ENCODE results near the gene UBE2O.

Gene UBE2O

GRCh38 chr17:76498876-76499251, 45.9 kb upstream of the UBE2O start:
- no peak overlapping the region for H3K4me3 ChIP-seq (ENCODE audit: low read depth, low read length)
- TF ChIP-seq, protein P1, sequence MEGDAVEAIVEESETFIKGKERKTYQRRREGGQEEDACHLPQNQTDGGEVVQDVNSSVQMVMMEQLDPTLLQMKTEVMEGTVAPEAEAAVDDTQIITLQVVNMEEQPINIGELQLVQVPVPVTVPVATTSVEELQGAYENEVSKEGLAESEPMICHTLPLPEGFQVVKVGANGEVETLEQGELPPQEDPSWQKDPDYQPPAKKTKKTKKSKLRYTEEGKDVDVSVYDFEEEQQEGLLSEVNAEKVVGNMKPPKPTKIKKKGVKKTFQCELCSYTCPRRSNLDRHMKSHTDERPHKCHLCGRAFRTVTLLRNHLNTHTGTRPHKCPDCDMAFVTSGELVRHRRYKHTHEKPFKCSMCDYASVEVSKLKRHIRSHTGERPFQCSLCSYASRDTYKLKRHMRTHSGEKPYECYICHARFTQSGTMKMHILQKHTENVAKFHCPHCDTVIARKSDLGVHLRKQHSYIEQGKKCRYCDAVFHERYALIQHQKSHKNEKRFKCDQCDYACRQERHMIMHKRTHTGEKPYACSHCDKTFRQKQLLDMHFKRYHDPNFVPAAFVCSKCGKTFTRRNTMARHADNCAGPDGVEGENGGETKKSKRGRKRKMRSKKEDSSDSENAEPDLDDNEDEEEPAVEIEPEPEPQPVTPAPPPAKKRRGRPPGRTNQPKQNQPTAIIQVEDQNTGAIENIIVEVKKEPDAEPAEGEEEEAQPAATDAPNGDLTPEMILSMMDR (IDR thresholded peaks at IDR 0.05; ENCODE audit: low read depth, low read length): no peak

DNA sequence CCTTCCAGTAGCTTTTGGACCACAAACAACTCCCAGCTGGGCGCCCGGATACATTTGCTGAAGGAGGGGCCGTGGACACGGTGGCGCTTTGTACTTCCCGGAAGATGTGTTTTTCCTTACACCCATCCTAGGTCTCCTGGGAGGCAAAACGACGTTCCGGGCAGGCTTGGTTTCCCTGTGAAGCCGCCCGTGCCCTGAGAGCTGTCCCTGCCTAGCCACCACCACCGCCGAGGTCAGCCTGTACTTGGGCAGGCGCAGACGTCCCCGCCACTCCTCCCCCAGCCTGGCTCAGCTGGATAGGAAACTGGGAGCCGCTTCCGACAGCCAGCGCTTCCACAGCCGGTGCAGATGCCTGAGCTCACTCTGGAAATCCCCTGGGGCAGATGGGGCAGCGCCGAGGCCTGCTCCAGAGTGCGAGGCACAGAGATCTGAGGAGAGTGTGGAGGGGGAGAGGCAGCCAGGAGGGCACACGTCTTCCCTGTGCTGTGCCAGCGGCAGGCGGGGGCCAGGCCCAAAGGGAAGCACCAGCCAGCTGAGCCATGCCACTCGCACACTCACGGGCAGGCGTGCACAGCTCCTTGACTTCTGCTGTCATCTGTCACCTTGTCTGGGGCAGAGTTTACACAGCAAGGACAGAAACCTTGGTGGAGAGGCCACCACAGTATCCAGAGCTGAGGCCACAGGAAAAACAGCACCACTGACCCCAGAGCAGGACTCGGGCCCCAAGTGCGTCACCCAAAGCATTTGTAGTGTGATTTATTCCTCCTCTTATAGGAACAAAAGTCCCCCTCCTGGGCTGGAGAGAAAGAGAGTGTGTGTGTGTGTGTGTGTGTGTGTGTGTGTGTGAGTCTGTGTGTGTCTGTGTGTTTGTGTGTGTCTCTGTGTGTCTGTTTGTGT, 45.3 kb upstream of the UBE2O start:
- H3K4me3 ChIP-seq (ENCODE audit: low read depth, low read length): peak overlapping the region; percentile 37

DNA sequence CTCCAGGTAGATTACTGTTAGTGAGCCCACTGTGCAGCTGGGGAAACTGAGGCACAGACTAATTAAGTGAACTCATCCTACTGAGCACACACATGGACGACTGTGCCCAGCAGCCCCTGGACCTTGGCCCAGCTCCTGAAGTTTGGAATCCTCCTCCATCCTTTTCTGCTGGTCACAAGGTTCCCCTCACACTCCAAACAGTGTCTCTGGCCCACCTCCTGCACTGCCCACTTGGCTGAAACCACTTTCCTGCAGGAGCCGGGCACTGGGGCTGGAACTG, 44.7 kb upstream of the UBE2O start:
- TF ChIP-seq, protein P1 (IDR thresholded peaks at IDR 0.05; ENCODE audit: low read depth, low read length): no peak
- H3K4me3 ChIP-seq (ENCODE audit: low read depth, low read length): peak overlapping the region; percentile 37

More for the DNA sequence above, 45.3 kb upstream of the UBE2O start:
- TF ChIP-seq, protein P1 (IDR thresholded peaks at IDR 0.05; ENCODE audit: low read depth, low read length): no peak

GRCh38 chr17:76496464-76496863, 43.5 kb upstream of the UBE2O start:
- TF ChIP-seq, protein P1 (IDR thresholded peaks at IDR 0.05; ENCODE audit: low read depth, low read length): no peak
- H3K4me3 ChIP-seq (ENCODE audit: low read depth, low read length): no peak overlapping the region

DNA sequence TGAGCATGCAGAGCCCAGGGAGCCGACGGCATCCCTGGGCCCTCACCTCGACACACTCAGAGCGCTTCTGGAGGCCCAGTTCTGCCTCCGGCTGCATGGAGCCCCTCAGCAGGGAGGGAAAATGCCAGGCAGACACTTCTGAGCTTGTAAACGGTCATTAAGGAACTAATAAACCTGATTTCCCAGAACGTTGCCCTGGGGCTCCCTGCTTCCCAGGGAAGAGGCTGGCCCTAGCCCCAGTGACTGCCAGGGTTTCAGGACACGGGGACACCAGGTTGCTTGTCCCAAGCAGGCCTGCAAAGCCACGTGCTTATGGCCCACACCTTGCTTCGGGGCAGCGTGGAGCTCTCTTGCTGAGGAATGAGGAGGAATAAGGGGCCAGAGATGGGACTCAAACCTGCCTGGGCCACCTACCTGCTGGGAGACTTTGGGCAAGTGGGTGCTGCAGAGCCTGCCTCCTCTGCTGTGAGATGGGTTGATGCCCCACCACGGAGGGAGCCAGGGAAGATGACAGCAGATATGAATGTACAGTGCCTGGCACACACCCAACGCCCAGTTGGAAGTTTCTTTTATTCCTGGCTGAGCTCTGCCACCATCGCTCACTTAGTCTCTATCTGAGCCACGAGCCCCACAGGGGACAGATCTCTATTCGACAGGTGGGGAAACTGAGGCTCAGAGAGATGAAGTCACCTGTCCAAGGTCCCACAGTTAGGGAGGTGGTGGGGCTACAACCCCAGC, 42.9 kb upstream of the UBE2O start:
- TF ChIP-seq, protein P1 (IDR thresholded peaks at IDR 0.05; ENCODE audit: low read depth, low read length): no peak
- H3K4me3 ChIP-seq (ENCODE audit: low read depth, low read length): no peak overlapping the region

GRCh38 chr17:76493505-76494167, 40.7 kb upstream of the UBE2O start:
- TF ChIP-seq, protein P1 (IDR thresholded peaks at IDR 0.05; ENCODE audit: low read depth, low read length): no peak
- no peak overlapping the region for H3K4me3 ChIP-seq (ENCODE audit: low read depth, low read length)

Measured in WI38 (cell line).